ENCODE results near the gene HOXD4. TPM values are rescaled to one million over a fixed set of nuclear protein-coding genes. Genes with fewer than 3 reads are reported as not detected.

HOXD4 gene
- total RNA-seq, 1 donor from 2014 or later = not detected

- Mint-ChIP-seq H3K27ac (ENCODE audit: unreplicated experiment) (no peak overlapping the region), H3K27me3 (ENCODE audit: unreplicated experiment) (peaks cover 48% of the 10 kb centered on the region), H3K4me1 (ENCODE audit: low read depth, unreplicated experiment) (no peaks in the 10 kb centered on the region), H3K4me3 (ENCODE audit: unreplicated experiment) (no peak overlapping the region), H3K36me3 (ENCODE audit: unreplicated experiment) (peaks cover 11% of the 10 kb centered on the region), H3K9me3 (ENCODE audit: unreplicated experiment) (peaks cover 6% of the 10 kb centered on the region)
- DNase-seq = no peak
- no peak for TF ChIP-seq CTCF (IDR thresholded peaks at IDR 0.05; ENCODE audit: partially characterized antibody, unreplicated experiment)
These were observed 33.5 kb upstream of the HOXD4 start for GRCh38 chr2:176117823-176118371.

GRCh38 chr2:176118601-176119339, 32.6 kb upstream of the HOXD4 start:
- Mint-ChIP-seq H3K27ac (ENCODE audit: unreplicated experiment) (no peak overlapping the region), H3K36me3 (ENCODE audit: unreplicated experiment) (peaks cover 6% of the 10 kb centered on the region), H3K27me3 (ENCODE audit: unreplicated experiment) (peaks cover 48% of the 10 kb centered on the region), H3K4me3 (ENCODE audit: unreplicated experiment) (no peak overlapping the region), H3K4me1 (ENCODE audit: low read depth, unreplicated experiment) (peaks cover under 1% of the 10 kb centered on the region), H3K9me3 (ENCODE audit: unreplicated experiment) (peaks cover 8% of the 10 kb centered on the region)
- no peak for DNase-seq
- TF ChIP-seq CTCF (IDR thresholded peaks at IDR 0.05; ENCODE audit: partially characterized antibody, unreplicated experiment) = peak; percentile 67

GRCh38 chr2:176120364-176121189, 30.8 kb upstream of the HOXD4 start:
- H3K36me3 Mint-ChIP-seq (ENCODE audit: unreplicated experiment) = peaks cover 6% of the 10 kb centered on the region
- no peak for DNase-seq

GRCh38 chr2:176121190-176122051, 29.9 kb upstream of the HOXD4 start:
- Mint-ChIP-seq H3K9me3 (ENCODE audit: unreplicated experiment) (peaks cover 14% of the 10 kb centered on the region), H3K36me3 (ENCODE audit: unreplicated experiment) (peaks cover 6% of the 10 kb centered on the region), H3K4me1 (ENCODE audit: low read depth, unreplicated experiment) (peaks cover 3% of the 10 kb centered on the region), H3K27ac (ENCODE audit: unreplicated experiment) (no peak overlapping the region), H3K4me3 (ENCODE audit: unreplicated experiment) (no peak overlapping the region), H3K27me3 (ENCODE audit: unreplicated experiment) (peaks cover 51% of the 10 kb centered on the region)
- no peak for DNase-seq
- TF ChIP-seq CTCF (IDR thresholded peaks at IDR 0.05; ENCODE audit: partially characterized antibody, unreplicated experiment) = no peak

More at GRCh38 chr2:176120364-176121189, 30.8 kb upstream of the HOXD4 start:
- TF ChIP-seq CTCF (IDR thresholded peaks at IDR 0.05; ENCODE audit: partially characterized antibody, unreplicated experiment) = no peak
- Mint-ChIP-seq H3K27me3 (ENCODE audit: unreplicated experiment) (peaks cover 51% of the 10 kb centered on the region), H3K27ac (ENCODE audit: unreplicated experiment) (no peak overlapping the region), H3K4me1 (ENCODE audit: low read depth, unreplicated experiment) (peaks cover 3% of the 10 kb centered on the region), H3K4me3 (ENCODE audit: unreplicated experiment) (no peak overlapping the region), H3K9me3 (ENCODE audit: unreplicated experiment) (peaks cover 14% of the 10 kb centered on the region)

All from glutamatergic neuron (in vitro differentiated cells).